NCI-H748 treated with DMSO at 0.1 percent for 48 hours (cell line): ENCODE results near the gene FMR1NB.

Source experiments
- DNase-seq: peaks from one replicate; lab custom pipeline; 2025; lab: John Stamatoyannopoulos, UW

FMR1NB gene

DNA sequence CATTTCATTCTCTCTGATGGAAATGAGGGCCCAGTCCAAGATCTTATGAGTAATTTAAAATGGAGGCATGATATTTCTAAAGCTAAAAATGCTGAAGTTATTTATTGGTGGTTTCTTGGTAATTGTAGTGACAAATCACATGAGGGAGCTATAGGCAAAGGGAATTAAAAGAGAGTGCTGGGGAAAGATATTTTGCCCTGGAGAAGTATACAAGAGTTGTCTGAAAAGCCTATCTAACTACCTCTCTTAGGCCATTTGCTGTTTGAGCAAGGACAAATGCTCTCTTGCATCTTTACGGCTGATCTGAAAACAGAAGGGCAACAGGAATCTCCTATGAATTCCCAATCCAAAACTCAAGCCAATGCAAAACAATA lies 89.4 kb downstream of the FMR1NB start:
- no peak for DNase-seq
